ENCODE data around the gene COL6A1. TPM values are rescaled to one million over a fixed set of nuclear protein-coding genes. Genes with fewer than 3 reads are reported as not detected.

Gene COL6A1
- total RNA-seq, 2 experiments from 2014 or later: not detected

DNA sequence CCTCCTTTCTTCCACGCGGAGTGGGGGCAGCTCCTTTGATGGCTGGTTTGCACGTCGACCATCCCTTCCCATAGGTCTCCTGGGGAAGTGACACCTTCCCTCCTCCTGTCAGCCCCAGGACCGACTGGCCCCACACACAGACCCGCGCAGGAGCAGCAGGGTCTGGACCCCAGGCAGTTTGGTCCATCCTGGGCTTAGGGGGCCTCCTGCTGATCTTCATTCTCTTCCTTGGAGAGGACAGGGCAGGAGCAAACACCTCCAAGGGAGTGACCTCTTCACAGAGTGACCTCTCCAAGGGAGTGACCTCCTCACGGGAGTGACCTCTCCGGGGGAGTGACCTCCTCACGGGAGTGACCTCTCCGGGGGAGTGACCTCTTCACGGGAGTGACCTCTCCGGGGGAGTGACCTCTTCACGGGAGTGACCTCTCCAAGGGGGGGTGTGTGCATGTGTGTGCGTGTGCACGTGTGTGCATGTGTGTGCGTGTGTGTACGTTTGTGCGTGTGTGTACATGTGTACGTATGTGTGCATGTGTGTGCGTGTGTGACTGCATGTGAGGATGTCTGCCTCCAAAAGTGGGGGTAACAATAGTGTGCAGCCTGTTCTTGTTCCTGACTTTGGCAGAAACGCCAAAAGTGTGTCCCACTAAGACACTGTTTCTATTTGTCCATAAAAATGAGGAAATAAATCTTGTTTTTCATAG, 29.8 kb downstream of the COL6A1 start:
- no peak for TF ChIP-seq EZH2phosphoT487 (IDR thresholded peaks at IDR 0.05; ENCODE audit: borderline replicate concordance, low read depth, low read length)
- TF ChIP-seq, protein P1, sequence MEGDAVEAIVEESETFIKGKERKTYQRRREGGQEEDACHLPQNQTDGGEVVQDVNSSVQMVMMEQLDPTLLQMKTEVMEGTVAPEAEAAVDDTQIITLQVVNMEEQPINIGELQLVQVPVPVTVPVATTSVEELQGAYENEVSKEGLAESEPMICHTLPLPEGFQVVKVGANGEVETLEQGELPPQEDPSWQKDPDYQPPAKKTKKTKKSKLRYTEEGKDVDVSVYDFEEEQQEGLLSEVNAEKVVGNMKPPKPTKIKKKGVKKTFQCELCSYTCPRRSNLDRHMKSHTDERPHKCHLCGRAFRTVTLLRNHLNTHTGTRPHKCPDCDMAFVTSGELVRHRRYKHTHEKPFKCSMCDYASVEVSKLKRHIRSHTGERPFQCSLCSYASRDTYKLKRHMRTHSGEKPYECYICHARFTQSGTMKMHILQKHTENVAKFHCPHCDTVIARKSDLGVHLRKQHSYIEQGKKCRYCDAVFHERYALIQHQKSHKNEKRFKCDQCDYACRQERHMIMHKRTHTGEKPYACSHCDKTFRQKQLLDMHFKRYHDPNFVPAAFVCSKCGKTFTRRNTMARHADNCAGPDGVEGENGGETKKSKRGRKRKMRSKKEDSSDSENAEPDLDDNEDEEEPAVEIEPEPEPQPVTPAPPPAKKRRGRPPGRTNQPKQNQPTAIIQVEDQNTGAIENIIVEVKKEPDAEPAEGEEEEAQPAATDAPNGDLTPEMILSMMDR (conservative IDR thresholded peaks at IDR 0.05; ENCODE audit: low read length): no peak
- intact Hi-C loops (cut with micrococcal nuclease; ENCODE audit: unreplicated experiment): no loop called here
- Histone ChIP-seq H3K4me2 (ENCODE audit: low read length) (no peak overlapping the region), H3K79me2 (ENCODE audit: insufficient read depth, low read depth, low read length) (no peaks in the 10 kb centered on the region), H3K36me3 (ENCODE audit: insufficient read depth, low read length) (no peaks in the 10 kb centered on the region), H3K27ac (ENCODE audit: low read depth, low read length, poor library complexity, severe bottlenecking) (no peak overlapping the region), H2AFZ (ENCODE audit: low read length) (no peak overlapping the region), H3K4me1 (ENCODE audit: insufficient read depth, low read length, poor library complexity, severe bottlenecking) (no peaks in the 10 kb centered on the region), H3K9me3 (ENCODE audit: low read length) (no peaks in the 10 kb centered on the region), H3K9me2 (ENCODE audit: insufficient read depth, low read length) (no peaks in the 10 kb centered on the region), H3K4me3 (ENCODE audit: low read depth, low read length, poor library complexity, severe bottlenecking) (no peak overlapping the region), H4K20me1 (ENCODE audit: insufficient read depth, low read length) (no peaks in the 10 kb centered on the region)
- no TSS peak for BruUV-seq (replicated peaks)
- ChIA-PET POLR2A (no interaction called here), CTCF (ENCODE audit: unreplicated experiment) (no interaction called here)
- DNase-seq (ENCODE audit: low spot score): no peak

DNA sequence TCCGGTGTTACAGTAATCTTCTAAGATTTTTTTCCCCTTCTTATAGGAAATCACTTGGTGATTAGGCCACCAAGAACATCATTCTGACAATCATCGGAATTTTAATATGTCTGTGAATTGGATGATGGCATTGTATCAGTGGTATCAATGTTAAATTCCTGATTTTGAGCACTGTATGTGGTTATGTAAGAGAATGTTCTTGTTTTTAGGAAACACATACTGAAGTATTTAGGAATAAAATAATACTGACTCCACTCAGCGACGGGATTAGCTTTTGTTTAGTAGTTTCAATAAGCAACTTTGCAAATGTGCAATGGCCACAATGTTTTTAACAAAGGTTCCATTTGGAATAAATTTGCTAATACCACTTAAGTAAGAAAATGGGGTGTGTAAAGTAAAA, 30.6 kb downstream of the COL6A1 start:
- H3K4me3 ChIP-seq (ENCODE audit: low read depth, low read length, poor library complexity, severe bottlenecking): no peak overlapping the region
- POLR2A ChIA-PET: no interaction called here
- H2AFZ ChIP-seq (ENCODE audit: low read length): no peak overlapping the region
- H3K9me2 ChIP-seq (ENCODE audit: insufficient read depth, low read length): no peaks in the 10 kb centered on the region
- intact Hi-C loops (cut with micrococcal nuclease; ENCODE audit: unreplicated experiment): no loop called here
- H3K4me1 ChIP-seq (ENCODE audit: insufficient read depth, low read length, poor library complexity, severe bottlenecking): no peaks in the 10 kb centered on the region
- H3K36me3 ChIP-seq (ENCODE audit: insufficient read depth, low read length): no peaks in the 10 kb centered on the region
- no peaks in the 10 kb centered on the region for H3K79me2 ChIP-seq (ENCODE audit: insufficient read depth, low read depth, low read length)
- H3K4me2 ChIP-seq (ENCODE audit: low read length): no peak overlapping the region
- BruUV-seq (replicated peaks): no TSS peak
- no peaks in the 10 kb centered on the region for H4K20me1 ChIP-seq (ENCODE audit: insufficient read depth, low read length)
- TF ChIP-seq EZH2phosphoT487 (IDR thresholded peaks at IDR 0.05; ENCODE audit: borderline replicate concordance, low read depth, low read length): no peak
- TF ChIP-seq, protein P1 (conservative IDR thresholded peaks at IDR 0.05; ENCODE audit: low read length): no peak
- DNase-seq (ENCODE audit: low spot score): no peak
- CTCF ChIA-PET (ENCODE audit: unreplicated experiment): no interaction called here
- H3K27ac ChIP-seq (ENCODE audit: low read depth, low read length, poor library complexity, severe bottlenecking): no peak overlapping the region
- H3K9me3 ChIP-seq (ENCODE audit: low read length): no peaks in the 10 kb centered on the region

DNA sequence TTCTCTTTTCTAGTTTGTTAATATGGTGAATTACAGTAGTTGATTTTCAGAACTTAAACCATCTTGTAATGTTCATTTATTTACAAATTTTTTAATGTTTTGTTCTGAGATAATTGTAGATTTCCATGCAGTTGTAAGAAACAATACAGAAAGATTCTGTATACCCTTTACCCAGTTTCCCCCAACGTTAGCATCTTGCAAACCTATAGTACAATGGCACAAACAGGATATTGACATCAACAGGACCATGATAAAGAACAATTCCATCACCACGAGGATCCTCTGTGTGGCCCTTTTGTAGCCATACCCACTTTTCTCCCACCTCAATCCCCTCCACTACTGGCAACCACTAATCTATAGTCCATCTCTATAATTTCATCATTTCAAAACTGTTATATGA, 33.3 kb downstream of the COL6A1 start:
- no peaks in the 10 kb centered on the region for H3K9me3 ChIP-seq (ENCODE audit: low read length)
- H3K9me2 ChIP-seq (ENCODE audit: insufficient read depth, low read length): no peaks in the 10 kb centered on the region
- no peaks in the 10 kb centered on the region for H3K36me3 ChIP-seq (ENCODE audit: insufficient read depth, low read length)
- ChIA-PET CTCF (ENCODE audit: unreplicated experiment) (no interaction called here), POLR2A (no interaction called here)
- H2AFZ ChIP-seq (ENCODE audit: low read length): no peak overlapping the region
- H3K79me2 ChIP-seq (ENCODE audit: insufficient read depth, low read depth, low read length): no peaks in the 10 kb centered on the region
- BruUV-seq (replicated peaks): no TSS peak
- H3K27ac ChIP-seq (ENCODE audit: low read depth, low read length, poor library complexity, severe bottlenecking): no peak overlapping the region
- H3K4me3 ChIP-seq (ENCODE audit: low read depth, low read length, poor library complexity, severe bottlenecking): no peak overlapping the region
- TF ChIP-seq, protein P1 (conservative IDR thresholded peaks at IDR 0.05; ENCODE audit: low read length): no peak
- TF ChIP-seq EZH2phosphoT487 (IDR thresholded peaks at IDR 0.05; ENCODE audit: borderline replicate concordance, low read depth, low read length): no peak
- no peaks in the 10 kb centered on the region for H3K4me1 ChIP-seq (ENCODE audit: insufficient read depth, low read length, poor library complexity, severe bottlenecking)
- H4K20me1 ChIP-seq (ENCODE audit: insufficient read depth, low read length): no peaks in the 10 kb centered on the region
- intact Hi-C loops (cut with micrococcal nuclease; ENCODE audit: unreplicated experiment): no loop called here
- no peak overlapping the region for H3K4me2 ChIP-seq (ENCODE audit: low read length)
- no peak for DNase-seq (ENCODE audit: low spot score)
